GM12801 (cell line): ENCODE data around the gene SLC7A1.

Source experiments
- TF ChIP-seq, protein P1 (sequence below): IDR thresholded peaks from one replicate; pipeline ENCODE4 v1.5.1; 2011; ENCODE audit warnings: control low read depth; ENCODE audit not compliant: insufficient read length; ENCODE audit errors: extremely low read depth

Gene SLC7A1

DNA sequence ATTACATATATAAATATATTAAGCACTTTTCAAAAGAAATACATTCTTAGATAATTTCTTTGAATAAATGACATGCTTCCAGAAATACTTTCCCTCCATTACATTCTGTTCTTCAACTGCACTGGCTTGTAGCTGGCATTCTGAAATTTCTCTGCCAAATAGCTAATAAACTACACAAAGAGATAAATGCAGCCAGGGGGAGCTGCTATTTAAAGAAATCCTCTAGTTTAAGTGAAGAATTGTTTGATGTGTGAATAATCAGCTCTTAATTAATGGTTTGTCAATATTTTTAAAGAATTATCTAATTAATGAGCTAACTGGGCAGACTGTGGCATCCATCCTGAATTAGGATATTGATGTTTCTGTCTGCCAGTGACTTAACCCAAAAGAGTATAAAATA lies 30.7 kb downstream of the SLC7A1 start:
- TF ChIP-seq, protein P1, sequence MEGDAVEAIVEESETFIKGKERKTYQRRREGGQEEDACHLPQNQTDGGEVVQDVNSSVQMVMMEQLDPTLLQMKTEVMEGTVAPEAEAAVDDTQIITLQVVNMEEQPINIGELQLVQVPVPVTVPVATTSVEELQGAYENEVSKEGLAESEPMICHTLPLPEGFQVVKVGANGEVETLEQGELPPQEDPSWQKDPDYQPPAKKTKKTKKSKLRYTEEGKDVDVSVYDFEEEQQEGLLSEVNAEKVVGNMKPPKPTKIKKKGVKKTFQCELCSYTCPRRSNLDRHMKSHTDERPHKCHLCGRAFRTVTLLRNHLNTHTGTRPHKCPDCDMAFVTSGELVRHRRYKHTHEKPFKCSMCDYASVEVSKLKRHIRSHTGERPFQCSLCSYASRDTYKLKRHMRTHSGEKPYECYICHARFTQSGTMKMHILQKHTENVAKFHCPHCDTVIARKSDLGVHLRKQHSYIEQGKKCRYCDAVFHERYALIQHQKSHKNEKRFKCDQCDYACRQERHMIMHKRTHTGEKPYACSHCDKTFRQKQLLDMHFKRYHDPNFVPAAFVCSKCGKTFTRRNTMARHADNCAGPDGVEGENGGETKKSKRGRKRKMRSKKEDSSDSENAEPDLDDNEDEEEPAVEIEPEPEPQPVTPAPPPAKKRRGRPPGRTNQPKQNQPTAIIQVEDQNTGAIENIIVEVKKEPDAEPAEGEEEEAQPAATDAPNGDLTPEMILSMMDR = no peak

DNA sequence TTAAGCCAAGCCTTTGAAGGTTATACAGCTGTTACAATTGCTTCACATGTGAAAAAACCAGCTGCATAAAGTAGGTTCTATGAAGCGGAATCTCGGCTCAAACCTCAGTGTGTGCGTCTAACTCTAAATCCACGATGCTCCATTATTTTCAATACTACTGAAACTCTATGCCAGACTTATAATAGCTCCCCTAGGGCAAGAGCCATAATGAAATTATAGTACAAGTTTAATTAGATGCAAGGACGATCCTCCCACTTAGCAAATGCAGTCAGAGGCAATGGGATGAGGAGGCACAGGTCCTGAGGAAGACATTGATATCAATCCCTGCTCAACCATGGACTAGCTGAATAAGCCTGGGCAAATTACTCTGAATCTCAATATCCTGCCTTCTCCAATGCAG lies 31.1 kb downstream of the SLC7A1 start:
- TF ChIP-seq, protein P1 = no peak

DNA sequence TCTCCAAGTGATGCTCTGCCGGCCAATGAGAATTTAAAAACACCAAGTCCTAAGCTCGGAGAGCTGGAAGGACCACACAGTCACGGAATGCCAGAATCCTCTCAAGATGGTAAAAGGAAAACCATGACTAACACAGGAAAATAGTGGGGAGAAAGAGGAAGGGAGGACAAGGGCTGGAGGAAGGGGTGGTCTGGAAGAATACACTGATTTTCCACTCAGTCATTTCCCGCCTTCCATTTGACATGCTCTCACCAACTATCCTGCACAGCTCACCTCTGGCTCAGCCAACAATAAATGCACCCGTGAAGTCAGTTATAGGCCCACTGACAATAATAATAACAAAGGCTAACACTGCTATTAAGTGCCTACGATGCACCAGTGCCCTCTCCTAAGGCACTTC lies 31.5 kb downstream of the SLC7A1 start:
- TF ChIP-seq, protein P1 = no peak

DNA sequence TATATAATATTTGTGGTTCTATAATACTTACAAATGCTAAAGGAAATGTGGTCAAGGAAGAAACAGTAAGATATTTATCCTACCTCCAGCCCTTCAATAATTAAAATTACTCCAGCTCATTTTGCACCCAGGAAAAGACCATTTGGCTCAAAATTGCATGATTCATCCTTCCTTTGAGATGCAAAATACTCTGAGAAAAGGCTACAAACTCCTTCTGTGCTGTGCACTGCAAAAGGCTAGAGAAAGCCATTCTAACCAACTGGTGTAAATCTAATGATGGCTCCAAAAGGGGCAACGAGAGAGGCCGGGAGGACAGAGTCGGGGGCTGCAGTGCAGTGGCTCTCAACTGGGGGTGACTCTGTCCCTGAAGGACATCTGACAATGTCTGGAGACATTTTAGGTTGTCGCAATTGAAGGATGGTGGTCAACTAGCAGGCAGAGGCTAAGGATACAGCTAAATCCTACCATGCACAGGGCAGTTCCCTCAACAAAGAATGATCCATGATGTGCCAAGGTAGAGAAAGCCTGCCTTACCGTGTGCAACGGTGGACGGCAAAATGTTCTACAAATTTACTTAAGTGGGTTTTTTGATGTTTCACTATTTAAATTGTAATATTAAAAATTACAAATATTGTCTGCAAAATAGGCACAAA lies 32.6 kb downstream of the SLC7A1 start:
- TF ChIP-seq, protein P1 = no peak

DNA sequence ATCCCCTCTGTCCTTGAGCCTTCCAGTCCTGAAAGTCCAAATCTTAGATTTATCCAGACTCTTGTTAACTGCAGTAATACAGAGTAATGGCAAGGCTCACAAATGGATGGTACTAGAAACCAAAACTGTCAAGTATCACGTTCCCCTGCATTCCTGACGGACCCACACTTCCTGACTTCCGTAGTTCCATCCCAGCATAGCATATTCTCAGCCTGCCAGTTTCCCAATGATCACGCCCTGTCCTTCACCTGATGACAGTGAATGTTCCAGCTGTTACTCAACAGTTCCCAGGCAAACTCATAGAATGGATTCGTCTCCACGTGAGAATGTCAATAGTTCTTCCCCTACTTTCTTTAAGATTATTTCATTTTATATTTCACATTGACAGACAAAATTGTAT lies 33.6 kb downstream of the SLC7A1 start:
- TF ChIP-seq, protein P1 = no peak

DNA sequence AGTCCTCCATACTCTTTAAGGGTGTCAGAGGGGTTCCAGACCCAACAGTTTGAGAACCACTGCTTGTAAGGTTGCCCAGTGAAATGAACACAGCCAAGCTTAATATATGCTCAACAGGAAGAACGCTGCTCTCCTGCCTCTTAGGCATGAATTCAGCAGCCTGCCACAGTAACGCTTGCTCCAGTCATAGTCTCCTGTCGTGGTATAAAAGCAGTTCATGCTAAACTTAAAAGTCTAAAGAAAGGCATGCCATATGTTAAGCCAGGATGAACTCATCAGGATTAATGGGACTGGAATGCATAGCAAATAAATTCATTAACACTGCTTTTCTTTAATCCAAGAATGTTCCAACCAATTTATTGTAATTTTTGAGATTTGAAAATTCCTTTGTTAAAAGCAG lies 38.7 kb downstream of the SLC7A1 start:
- TF ChIP-seq, protein P1 = no peak

DNA sequence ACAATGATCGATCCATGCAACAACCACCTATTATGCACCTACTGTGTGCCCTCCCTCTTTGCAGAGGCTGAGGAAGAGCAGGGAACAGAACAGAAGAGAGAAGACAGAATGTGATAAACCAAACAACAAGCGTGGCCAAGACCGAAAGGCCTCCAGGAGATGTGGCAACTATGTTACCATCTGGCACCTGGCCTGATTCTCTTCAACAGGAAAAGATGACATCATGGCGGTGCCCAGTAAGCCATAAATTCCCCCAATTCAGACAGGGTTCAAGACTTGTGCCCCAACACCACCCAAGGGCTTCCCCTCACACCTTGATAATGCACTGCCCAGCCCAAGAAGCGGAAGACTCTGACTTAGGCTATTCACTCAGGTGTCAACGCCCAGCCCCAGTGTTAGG lies 44.3 kb downstream of the SLC7A1 start:
- TF ChIP-seq, protein P1 = no peak
